OCI-LY7 (cell line): ENCODE data around the gene U2SURP.

Experiments used
- EZH2phosphoT487 ChIP-seq: fragments of 200-600 bp; sonication (generic); IDR thresholded peaks from 2 replicates; pipeline ENCODE4 v1.6.1; 2018; ENCODE audit warnings: low read depth, borderline replicate concordance, mild to moderate bottlenecking, mixed run types, antibody characterized with exemption, low read length, moderate library complexity, mixed read lengths
- TF ChIP-seq, protein P1 (sequence below): fragments of 200-600 bp; sonication (generic); conservative IDR thresholded peaks from 2 replicates; pipeline ENCODE4 v1.5.1; 2014; ENCODE audit warnings: mild to moderate bottlenecking, antibody characterized with exemption, low read length, moderate library complexity, mixed read lengths

DNA sequence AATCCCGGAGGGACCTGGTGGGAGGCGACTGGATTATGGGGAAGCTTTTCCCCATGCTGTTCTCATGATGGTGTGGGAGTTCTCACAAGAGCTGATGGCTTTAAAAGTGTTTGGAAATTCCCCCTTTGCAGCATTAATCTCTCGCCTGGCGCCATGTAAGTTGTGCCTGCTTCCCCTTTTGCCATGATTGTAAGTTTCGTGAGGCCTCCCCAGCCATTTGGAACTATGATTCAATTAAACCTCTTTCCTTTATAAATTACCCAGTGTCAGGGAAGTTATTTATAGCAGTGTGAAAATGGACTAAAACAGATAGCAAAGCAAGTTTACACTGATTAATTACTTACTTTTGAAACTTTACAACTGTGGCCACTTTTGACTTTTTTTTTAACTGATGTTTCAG, 10.6 kb upstream of the U2SURP start:
- TF ChIP-seq, protein P1, sequence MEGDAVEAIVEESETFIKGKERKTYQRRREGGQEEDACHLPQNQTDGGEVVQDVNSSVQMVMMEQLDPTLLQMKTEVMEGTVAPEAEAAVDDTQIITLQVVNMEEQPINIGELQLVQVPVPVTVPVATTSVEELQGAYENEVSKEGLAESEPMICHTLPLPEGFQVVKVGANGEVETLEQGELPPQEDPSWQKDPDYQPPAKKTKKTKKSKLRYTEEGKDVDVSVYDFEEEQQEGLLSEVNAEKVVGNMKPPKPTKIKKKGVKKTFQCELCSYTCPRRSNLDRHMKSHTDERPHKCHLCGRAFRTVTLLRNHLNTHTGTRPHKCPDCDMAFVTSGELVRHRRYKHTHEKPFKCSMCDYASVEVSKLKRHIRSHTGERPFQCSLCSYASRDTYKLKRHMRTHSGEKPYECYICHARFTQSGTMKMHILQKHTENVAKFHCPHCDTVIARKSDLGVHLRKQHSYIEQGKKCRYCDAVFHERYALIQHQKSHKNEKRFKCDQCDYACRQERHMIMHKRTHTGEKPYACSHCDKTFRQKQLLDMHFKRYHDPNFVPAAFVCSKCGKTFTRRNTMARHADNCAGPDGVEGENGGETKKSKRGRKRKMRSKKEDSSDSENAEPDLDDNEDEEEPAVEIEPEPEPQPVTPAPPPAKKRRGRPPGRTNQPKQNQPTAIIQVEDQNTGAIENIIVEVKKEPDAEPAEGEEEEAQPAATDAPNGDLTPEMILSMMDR, result no peak
- TF ChIP-seq EZH2phosphoT487, result no peak
